NOMO-1 treated with dmso at 0.1 percent for 144 hours (cell line): ENCODE measurements around the gene ANXA10.
"Not testable (repeated sequence)": the region's sequence is repeated elsewhere in the genome, so short reads cannot be mapped to it uniquely, and the experiment has no call there.

Source experiments
- DNase-seq: peaks from one replicate; lab custom pipeline; 2025; ENCODE audit not compliant: unreplicated experiment; lab: John Stamatoyannopoulos, UW

Gene ANXA10

GRCh38 chr4:168118116-168118655 lies 25.8 kb downstream of the ANXA10 start:
- DNase-seq, result peak; percentile 21

DNA sequence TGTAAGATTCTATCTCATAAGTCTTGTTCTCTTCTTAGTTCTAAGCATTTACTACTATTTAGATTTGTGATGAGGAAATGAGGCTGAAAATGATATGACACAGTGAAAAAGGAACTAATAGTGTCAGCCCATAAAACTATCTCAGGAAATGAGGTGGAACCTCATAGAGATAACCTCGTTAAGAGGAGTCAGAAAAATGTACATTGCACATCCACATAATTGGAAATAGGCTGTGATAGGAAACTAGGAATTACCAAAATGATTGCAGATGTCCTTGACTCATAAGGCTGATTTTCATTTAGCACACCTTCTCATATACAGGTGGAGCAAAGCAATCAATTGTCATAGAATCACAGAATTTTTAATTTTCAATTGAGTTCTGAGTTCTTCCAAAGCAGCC lies 26.8 kb downstream of the ANXA10 start:
- DNase-seq, result no peak

GRCh38 chr4:168119890-168120289 lies 27.6 kb downstream of the ANXA10 start:
- DNase-seq, result no peak

- no peak for DNase-seq
Observed at GRCh38 chr4:168120811-168121210, 28.5 kb downstream of the ANXA10 start.

DNA sequence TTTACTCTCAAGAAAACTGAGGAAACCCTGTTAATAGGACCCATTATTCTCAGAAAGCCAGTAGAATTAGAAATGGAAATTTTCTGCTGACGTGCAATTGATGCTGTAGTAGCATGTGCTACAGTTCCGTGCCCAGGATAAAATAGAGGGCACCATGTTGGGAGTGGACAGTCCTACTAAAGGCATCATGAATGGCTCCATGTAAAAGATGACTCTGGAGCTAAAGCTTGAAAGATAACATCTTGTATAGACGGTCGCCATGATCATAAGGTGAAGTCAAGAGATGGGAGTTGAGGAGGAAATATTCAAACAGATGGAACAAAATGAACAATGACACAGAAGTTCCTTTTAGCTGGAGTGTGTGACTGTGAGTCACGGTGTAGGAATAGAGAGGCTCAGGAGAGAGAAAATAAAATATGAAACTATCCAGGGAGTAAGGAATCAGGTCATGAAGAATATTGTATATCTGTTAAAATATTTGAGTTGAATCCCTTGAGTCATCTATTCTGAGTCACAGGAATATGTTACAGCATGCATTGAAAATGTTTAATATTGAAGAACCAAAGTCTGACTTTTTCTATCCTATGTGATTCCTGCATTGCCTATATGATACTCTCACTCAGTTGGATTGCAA lies 31.8 kb downstream of the ANXA10 start:
- no peak for DNase-seq

DNA sequence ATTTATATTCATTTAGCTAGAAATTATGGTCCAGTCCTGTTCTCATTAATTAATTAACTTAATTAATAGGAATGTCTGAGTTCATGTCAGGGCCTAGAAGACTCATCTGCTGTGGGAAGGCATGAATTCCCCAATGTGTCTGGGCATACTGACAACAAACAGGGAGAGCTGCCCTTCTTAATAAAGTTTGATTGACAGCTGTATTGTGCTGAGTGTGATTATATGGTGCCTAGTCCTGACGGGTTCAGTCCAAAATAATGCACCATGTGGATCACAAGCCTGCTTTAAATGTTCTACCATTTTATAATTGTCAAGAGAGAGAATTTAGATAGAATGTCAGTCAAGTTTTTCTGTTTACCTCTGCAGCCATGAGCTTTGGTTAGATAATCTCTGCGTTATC lies 34.6 kb downstream of the ANXA10 start:
- no peak for DNase-seq

DNA sequence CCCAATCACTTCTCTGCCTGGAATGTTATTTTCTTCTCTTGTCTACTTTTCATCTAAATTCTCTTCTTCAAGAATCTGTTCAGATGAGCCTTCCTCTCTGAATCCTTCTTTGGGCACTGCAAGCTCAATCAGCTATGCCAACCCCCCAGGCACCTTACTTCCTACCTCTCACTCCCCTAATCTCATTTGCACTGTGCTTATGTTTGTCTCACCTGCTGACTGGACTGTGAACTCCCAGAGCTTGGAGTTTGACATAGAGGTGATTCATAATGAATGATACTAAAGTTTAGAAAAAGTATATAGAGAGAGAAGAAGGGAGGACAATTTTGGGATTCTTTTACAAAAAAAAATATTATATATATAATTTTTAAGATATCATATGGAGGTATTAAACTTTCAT lies 36.3 kb downstream of the ANXA10 start:
- no peak for DNase-seq

DNA sequence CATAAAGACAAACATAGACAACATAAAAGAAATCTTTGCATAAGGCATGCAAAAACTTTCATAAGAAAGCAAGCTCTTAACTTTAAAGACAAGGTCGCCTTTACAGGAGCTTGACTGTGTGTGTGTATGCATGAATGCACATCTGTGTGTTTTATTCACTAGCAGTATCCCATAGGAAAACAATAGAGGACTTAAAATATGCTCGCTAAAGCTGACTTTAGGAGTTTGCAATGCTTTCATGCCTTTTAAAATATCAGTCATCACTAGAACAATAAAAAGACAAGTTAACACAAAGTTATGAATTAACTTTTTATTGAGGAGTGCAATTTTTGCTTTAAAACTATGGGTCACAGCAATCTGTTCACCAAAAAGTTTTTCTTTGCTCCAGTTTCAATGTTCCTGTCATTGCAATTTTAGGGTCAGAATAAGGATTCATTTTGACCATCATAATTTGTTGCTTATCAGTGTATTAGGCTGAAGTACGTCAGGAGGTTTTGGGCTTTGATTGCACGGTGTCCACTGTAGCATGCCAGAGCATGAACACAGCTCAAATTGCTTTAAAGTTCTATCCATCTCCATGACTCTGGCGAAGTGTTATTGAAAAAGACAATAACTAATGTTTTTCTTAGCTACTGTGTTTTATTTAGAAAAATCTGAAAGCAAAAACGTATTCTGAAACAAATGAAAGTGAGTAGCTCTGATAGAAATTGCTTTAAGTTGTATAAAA lies 36.9 kb downstream of the ANXA10 start:
- no peak for DNase-seq

GRCh38 chr4:168129802-168130201 lies 37.5 kb downstream of the ANXA10 start:
- no peak for DNase-seq

DNA sequence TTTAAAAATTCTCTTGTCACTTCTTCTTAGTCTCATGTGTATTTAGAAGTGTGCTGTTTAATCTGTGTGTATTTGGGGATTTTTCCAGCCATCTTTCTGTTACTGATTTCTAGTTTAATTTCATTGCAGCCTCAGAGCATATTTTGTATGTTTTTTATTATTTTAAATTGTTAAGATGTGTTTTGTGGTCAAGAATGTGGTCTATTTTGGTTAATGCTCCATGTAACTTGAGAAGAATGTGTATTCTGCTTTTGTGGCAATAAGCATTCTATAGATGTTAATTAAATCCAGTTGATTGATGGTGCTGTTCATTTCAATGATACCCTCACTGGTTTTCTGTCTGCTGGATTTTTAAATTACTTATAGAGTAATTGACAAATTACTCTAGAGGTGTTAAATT lies 38.9 kb downstream of the ANXA10 start:
- no peak for DNase-seq

- no peak for DNase-seq
Observed at GRCh38 chr4:168134651-168135050, 42.3 kb downstream of the ANXA10 start.

- DNase-seq, result not testable (repeated sequence)
Observed at GRCh38 chr4:168135860-168136259, 43.5 kb downstream of the ANXA10 start.

GRCh38 chr4:168137695-168138094 lies 45.4 kb downstream of the ANXA10 start:
- DNase-seq, result not testable (repeated sequence)

DNA sequence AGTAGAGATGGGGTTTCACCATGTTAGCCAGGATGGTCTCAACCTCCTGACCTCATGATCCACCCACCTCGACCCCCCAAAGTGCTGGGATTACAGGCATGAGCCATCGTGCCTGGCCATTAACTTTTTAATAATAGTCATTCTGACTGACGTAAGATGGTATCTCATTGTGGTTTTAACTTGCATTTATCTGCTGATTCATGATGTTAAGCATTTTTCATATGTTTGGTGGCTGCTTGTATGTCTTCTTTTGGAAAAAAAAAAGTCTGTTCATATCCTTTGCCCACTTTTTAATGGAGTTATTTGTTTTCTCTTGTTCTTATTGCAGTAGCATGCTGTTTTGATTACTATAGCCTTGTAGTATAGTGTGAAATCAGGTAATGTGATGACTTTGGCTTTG lies 45.8 kb downstream of the ANXA10 start:
- no peak for DNase-seq

GRCh38 chr4:168139336-168139735 lies 47.0 kb downstream of the ANXA10 start:
- no peak for DNase-seq

DNA sequence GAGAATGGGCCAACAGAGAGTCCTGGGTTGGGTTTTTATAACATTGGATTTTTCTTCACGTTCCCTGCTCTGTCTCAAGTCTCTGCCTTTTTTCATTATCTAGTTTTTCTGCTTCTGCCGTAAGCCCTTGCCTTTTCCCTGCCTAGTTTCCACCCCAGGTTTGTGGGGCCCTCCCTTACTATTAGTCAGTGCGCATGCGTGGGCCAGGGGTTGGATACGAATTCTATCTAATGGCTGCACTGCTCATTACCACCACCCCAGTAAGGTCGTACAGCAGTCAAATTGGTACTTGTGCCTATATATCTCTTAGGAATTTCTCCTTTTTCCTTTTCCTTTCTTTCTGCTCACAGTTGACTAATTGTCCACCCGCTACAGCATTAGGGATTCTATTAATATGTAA lies 49.4 kb downstream of the ANXA10 start:
- DNase-seq, result no peak

DNA sequence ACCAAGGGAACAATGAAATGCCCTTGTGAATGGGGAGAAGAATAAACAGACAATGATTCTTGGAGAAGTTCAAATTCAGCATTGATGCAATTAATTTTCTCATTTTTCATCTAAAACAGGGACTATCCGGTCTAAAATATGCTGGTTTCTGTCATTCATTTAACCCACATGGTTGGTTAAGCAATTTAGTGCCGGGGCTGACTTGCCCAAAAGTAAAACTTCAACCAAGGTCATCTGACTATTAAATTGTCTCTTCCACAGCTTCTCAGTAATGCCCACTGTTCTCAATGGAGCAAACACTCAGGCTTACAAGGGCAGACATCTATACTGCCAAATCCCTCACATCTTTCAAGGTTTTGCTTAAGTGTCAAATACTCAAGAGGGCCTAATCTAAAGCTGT lies 51.3 kb downstream of the ANXA10 start:
- DNase-seq, result no peak

- no peak for DNase-seq
Observed at GRCh38 chr4:168150420-168151050, 58.2 kb downstream of the ANXA10 start.

DNA sequence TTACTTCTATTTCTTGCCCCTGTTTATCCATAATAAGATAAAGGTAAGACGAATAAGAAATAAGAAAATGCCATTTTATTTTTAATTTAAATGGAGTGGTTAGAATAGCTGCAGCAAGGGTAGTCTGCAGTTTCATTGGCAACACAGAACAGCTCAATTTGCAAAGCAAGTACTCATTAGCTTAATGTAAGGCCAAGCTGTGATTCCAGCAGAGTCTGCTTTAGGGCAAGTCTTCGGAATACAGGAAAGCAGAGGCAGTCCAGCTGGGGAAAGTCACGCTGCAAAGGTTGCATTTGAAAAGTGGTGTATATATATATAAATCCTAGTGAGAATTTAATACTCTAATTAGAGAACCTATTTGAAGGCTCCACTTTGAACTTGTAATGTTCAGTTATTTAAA lies 59.0 kb downstream of the ANXA10 start:
- DNase-seq, result no peak

DNA sequence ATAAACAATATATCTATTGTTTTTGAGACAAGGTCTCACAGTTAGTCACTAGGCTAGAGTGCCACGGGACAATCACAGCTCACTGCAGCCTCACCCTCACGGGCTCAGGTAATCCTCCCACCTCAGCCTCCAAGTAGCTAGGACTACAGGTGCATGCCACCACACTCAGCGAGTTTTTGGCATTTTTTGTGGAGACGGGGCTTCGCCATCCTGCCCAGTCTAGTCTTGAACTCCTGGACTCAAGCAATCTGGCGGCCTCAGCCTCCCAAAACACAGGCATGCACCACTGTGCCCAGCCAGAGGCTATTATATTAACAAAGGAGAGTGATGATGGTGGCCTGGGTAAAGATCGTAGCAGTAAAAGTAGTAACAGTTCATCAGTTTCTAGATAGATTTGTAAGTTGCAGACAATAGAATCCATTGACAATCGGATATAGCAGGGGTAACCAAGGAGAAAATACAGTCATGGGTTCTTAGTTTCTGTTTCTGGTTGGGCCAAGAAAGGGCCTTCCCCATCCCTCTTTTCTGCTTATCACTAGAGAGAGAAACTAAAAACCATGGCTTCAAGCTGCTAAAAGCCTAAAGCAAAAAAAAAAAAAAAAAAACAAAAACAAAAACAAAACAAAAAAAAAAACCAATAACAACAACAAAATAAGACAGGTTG lies 60.6 kb downstream of the ANXA10 start:
- DNase-seq, result no peak

- peak; percentile 3 for DNase-seq
Observed at GRCh38 chr4:168153596-168154440, 61.5 kb downstream of the ANXA10 start.
